ENCODE measurements around the gene RS1.

DNA sequence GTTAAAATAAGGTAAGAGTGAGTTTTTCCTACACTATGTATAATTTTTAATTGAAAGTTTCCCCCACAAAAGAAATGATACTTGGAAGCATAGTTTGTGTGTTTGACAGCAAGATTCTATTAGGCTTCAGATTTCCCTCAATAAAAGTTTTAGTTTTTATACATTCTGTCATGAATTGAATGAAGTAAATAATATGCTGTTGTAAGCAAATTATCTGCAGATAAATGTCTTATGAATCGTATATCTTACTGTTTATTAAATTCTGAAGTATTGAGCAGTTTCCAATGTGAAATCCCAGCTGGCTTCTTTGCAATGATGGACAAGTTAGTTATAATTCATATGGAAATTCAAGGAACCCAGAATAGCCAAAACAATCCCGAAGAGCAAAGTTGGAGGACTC lies 33.5 kb downstream of the RS1 start:
- TF ChIP-seq, protein P1, sequence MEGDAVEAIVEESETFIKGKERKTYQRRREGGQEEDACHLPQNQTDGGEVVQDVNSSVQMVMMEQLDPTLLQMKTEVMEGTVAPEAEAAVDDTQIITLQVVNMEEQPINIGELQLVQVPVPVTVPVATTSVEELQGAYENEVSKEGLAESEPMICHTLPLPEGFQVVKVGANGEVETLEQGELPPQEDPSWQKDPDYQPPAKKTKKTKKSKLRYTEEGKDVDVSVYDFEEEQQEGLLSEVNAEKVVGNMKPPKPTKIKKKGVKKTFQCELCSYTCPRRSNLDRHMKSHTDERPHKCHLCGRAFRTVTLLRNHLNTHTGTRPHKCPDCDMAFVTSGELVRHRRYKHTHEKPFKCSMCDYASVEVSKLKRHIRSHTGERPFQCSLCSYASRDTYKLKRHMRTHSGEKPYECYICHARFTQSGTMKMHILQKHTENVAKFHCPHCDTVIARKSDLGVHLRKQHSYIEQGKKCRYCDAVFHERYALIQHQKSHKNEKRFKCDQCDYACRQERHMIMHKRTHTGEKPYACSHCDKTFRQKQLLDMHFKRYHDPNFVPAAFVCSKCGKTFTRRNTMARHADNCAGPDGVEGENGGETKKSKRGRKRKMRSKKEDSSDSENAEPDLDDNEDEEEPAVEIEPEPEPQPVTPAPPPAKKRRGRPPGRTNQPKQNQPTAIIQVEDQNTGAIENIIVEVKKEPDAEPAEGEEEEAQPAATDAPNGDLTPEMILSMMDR (IDR thresholded peaks at IDR 0.05) = no peak
- no peak for TF ChIP-seq CEBPB (IDR thresholded peaks at IDR 0.05)
